Measurements from ENCODE around the gene NGDN.
"Not testable (repeated sequence)": the region's sequence is repeated elsewhere in the genome, so short reads cannot be mapped to it uniquely, and the experiment has no call there.

The NGDN gene, protein sequence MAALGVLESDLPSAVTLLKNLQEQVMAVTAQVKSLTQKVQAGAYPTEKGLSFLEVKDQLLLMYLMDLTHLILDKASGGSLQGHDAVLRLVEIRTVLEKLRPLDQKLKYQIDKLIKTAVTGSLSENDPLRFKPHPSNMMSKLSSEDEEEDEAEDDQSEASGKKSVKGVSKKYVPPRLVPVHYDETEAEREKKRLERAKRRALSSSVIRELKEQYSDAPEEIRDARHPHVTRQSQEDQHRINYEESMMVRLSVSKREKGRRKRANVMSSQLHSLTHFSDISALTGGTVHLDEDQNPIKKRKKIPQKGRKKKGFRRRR

DNA sequence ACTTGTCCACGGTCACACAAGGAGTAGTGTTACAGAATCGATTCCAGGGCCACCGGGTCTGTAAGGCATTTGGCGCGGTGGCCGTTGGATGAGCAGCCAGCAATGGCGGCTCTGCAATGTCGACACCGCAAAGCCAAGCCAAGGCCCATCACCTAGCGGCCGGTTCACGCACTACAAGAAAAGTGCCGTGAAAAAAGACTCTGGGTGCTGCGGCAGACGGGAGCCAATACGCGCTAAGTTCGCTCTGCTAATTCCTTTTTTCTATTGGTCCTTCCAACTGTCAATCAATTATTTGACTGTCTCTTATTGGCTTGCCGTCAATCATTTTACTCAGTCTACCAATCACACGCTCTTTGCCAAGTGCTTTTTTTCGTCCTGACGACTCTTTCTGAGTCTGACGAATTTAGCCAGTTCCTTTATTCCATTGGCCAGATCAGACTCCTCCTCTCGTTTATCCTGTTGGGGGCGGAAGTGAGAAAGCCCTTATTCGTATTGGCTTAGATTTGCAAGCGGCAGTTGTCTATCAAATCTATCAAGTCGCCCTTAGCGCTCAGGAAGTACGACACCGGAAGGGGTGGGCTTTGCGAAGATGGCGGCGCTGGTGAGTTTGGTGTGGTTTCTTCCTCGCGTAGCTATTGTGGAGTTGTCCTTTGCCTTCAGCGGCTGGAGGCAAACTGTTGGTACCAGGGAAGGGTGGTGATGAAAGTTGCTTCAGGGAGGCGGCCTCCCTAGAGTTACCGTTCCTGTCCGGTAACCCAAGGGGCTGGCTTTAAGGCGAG, at the start of gene NGDN:
TSS of gene NGDN (plus strand) at position 577 of the 779 bp plus-strand sequence. CDS start at position 590, 13 bp downstream.
- DNase-seq, result peak; percentile 100

DNA sequence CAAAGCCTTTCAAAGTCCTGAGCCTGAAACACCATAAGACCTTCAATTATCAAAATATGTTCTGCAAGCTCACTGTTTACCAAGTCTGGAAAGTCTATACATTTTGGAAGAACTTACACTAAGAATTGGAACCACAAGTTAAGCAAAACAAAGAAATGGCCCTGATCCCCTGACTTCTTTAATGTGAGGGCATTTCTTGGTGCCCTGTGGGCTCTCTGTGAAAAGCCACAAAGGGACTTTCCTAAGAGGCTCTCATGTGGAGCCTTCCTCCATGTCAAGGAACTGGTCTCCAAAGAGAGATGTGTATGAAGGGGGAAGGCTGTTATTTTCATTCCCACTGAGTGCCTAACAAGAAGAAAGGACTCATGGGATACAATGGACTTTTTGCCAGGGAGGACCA, 47.9 kb upstream of the NGDN start:
- no peak for DNase-seq

DNA sequence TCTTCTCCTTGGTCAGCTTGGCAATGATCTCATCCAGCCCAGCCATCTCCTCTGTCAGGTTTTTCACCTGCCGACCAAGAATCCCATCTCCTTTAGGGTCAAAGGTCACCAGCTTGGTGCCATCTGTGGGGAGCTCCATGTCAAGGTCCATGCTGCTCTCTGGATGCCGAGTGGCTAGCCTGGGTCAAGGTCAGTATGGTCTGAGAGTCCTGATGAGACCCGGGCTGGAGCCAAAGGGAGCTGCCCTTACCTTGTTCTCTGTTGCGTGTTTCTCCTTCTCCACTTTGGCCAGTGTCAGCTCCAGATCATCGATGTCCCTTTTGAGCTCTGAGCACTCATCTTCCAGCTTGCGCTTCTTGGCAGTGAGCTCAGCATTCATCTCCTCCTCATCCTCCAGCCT, 45.8 kb upstream of the NGDN start:
- no peak for DNase-seq

DNA sequence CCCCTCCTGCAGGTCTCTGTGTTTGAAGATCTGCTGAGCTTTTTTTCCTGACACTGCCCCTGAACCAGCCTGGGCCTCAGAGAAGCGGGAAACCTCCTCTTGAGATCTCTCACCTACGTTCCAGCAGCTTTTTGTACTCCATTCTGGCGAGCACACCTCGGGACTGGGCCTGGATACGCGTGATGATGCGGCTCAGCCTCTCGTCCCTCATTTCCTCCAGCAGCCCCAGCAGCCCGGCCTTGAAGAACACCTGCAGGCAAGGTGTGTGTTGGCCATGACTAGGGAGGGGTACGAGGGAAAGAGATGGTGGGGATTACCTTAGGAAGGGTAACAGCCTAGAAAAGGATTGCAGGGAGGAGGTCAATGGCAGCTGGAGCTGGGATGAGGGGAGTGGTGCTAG, 44.3 kb upstream of the NGDN start:
- DNase-seq, result no peak

DNA sequence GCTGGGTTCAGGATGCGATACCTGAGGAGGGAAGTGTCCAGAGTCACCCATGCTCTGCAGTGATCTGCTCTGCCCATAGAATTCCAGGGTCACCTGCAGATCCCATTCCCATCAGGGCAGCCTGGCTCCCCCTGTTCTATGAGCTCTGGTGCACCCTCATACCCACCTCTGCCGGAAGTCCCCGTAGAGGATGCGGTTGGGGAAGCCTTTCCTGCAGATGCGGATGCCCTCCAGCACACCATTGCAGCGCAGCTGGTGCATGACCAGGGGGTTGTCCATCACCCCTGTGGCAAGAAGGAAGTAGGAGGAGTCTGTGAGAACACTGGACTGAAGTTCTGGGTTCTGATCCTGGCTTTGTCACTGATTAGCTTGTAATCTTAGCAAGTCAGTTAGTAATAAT, 43.7 kb upstream of the NGDN start:
- not testable (repeated sequence) for DNase-seq

DNA sequence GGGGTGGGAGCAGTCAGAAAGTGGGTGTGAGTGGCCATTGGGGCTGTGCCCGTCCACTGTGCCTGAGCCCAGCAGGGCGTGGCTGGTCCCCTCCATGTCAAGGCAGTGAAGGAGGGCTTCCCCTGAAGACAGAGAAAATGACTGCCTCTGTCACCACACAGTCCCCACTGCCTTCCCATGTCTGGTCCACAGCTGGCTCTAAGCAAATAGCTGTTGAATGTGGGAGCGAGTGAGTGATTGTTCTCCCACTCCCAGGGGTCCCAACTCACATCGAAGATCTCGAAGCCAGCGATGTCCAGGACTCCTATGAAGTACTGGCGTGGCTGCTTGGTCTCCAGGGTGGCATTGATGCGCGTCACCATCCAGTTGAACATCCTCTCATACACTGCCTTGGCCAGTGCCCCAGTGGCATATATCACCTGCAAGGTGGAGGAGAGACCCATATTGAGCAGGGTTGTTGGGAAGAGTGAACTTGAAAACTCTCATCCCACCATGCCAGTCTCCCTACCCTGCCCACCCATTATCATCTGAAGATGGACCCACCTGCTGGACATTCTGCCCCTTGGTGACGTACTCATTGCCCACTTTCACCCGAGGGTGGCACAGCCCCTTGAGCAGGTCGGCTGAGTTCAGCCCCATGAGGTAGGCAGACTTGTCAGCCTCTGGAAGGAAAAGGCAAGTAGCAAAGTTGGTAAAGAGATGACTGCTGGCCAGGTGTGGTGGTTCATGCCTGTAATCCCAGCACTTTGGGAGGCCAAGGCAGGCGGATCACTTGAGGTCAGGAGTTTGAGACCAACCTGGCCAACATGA, 40.6 kb upstream of the NGDN start:
- DNase-seq, result no peak

DNA sequence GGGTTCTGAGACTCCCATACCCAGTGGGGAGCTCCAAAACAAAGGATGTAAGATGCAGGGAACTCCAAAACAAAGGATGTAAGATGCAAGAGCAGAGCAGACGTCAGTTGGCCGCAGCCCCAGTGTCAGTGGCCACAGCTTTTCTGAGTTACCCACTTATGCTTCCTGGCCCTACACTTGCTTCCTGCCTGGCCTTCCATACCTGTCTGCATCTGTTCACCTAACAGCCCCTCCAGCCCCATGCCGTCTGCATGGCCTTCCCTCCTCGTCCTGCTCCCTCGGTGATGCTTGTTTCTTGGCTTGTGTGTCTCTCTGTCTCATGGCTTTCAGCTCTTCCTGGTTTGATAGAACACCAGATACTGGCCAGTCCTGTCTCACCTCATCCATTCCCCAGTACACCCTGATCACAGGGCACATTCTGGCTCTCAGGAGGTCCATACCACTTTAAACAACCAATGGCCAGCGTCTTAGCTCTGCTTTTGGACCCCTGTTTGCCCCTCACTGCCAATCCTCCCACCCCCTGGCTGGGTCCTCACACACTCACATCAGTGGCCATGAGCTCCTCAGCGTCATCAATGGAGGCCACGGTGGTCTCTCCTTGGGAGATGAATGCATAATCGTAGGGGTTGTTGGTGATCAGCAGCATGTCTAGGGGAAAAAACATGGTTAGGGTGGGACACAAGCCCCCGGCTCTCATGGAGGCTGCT, 39.3 kb upstream of the NGDN start:
- DNase-seq, result no peak

DNA sequence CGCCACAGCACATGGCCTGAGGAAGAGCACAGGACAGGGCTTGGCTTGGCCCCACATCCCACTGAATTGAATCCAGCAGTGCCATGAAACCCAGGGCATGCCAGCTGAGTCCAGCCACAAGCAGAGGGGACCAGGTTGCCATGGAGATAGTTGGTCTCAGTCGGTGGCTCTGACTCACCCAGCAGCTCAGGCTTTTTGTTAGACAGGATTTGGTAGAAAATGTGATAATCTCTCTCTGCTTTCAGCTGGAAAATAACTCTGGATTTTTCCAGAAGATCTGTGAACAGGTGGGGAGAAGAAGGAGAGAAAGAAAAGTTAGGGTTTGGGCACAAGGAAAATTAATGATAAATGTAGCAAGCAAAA, 38.8 kb upstream of the NGDN start:
- no peak for DNase-seq

DNA sequence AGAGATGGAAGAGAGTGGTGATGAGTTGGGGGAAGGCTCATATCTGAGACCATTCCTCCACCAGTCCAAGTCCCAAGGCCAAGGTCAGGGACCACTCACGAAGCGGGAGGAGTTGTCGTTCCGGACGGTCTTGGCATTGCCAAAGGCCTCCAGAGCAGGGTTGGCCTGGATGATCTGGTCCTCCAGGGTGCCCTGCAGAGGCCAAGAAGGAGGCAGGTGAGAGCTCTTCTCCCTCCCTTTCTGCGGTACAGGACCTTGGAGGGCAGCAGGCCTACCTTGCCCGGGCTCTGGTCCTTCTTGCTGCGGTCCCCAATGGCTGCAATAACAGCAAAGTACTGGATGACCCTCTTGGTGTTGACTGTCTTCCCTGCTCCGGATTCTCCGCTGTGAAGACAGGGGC, 38.0 kb upstream of the NGDN start:
- DNase-seq, result no peak

DNA sequence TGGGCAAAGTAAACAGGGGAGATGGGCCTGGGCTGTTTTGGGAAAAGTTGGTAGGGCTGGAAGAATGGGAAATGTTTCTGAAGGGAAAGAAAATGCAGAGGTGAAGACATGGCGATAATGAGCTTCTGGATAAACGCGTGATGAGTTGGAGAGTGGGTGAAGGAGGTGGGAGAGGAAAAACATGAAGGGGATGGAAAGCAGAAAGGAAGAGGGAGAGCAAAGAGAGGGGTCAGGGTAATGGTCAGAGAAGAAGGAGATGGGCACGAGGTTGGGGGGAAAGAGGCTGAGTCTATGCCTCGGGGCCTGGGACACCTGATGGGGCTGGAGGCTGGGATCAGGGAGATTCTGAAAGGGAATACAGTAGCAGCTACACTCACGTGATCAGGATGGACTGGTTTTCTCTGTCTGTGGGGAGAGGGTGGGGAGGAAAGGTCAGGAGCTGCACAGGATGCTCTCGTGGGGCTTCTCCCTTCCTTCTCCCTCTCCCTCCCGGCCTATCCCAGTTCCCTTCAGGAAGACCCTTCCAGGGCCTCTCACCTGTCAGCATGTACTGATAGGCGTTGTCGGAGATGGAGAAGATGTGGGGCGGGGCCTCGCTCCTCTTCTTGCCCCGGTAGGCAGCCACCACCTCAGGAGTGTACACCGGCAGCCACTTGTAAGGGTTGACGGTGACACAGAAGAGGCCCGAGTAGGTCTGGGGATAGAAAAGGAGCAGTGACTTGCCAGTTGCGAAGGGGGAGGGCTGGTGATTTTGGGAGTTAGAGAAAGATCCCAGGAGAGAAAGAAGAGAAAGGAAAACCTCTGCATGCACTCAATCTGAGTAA, 37.2 kb upstream of the NGDN start:
- DNase-seq, result no peak

DNA sequence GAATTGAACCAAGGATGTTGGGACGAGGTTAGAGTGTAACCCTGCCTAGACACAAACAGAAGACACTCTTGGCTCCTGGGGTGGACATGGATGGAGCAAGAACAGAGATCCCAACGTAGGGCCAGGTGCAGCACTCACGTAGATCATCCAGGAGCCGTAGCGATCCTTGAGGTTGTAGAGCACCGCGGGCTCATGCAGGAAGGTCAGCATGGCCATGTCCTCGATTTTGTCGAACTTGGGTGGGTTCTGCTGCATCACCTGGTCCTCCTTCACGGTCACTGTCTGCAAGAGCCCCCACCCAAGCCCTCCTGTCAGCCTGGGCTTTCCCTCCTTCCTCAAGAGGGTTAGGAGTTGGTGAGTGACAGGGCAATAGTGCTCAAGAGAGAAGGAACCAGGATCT, 36.6 kb upstream of the NGDN start:
- DNase-seq, result no peak

DNA sequence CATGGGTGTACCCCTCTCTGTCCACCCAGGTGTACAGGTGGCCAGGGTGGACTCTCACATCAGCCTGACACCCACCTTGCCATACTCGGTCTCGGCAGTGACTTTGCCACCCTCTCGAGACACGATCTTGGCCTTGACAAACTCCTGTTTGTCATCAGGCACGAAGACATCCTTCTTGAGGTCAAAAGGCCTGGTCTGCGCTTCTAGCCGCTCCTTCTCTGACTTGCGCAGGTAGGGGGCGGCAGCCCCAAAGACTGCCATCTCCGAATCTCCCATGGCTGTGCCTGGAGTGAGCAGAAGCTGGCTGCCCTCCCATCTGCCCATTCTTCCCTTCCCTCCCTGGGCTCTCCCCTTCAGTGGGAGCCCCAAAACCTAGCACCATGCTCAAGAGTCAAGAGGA, 36.0 kb upstream of the NGDN start:
- DNase-seq, result no peak

DNA sequence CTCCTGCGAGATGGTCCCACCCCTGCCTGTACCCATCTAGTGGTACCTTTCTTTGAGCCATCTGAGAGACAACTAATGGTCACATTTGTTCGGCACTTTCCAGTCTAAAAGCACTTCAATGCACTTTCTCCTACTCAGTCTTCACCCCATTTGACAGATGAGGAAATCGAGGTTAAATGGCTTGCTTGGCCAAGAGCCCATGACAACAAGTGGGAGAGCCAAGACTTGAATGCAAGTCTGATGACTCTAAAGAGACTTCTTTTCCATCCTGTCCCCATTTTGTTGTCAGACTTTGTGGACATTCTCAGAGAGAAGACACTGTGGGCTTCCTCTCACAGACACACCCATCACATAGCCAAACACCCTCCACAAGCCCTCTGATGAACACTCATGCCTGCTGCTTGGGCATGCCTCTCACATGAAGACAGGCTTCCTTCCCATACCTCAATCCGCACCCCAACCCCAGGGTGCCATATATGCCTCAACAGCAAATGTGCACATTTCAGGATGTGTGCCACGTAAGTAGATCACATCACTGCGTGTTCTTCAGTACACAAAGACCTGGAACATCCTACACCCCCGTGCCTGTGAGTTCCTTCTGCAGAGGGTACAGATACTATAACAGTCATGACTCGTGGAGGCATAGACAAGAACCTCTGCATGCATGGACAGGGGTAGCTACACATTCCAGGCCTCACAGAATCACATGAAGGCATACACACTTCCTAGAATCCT, 34.8 kb upstream of the NGDN start:
- DNase-seq, result no peak

DNA sequence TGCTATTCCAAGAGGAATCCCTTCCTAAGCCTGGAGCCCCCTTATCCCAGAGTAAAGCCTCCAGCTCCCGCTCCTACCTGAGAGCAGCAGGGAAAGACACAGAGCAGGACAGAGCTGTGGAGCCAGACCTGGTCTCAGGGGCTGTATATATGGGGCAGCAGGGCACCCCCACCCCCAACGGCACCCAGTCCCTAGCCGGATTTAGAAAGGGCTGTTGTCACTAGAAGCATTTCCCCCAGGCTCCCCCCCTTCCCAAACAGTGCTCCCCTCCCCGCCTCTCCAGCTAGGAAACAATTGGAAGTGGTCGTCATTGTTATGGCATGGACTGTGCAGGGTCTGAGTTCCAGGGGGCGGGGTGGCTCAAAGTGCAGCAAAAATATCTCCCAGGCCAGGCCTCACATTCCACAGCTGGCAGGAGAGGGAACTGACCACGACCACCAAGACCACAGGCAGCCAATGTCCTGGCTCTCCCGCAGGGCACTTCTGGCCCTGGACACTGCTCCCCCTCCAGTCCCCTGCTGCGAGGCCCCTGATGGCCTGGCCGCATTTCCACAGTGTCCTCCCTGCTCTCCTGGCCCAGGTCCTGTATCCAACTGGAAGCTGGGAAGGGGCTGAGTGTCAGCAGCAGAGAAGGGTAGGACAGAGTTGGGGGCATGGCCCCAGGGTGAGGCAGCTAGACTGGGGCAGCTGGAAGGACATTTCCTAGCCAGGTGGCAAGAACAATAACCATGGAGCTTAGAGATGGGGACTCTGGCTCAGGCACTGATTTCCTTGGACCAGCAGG, 33.8 kb upstream of the NGDN start, which contains the start of gene MYH7:
TSS of gene MYH7 (minus strand) at position 118 of the 784 bp plus-strand sequence. CDS start 1,928 bp downstream, outside the sequence.
- DNase-seq, result no peak

DNA sequence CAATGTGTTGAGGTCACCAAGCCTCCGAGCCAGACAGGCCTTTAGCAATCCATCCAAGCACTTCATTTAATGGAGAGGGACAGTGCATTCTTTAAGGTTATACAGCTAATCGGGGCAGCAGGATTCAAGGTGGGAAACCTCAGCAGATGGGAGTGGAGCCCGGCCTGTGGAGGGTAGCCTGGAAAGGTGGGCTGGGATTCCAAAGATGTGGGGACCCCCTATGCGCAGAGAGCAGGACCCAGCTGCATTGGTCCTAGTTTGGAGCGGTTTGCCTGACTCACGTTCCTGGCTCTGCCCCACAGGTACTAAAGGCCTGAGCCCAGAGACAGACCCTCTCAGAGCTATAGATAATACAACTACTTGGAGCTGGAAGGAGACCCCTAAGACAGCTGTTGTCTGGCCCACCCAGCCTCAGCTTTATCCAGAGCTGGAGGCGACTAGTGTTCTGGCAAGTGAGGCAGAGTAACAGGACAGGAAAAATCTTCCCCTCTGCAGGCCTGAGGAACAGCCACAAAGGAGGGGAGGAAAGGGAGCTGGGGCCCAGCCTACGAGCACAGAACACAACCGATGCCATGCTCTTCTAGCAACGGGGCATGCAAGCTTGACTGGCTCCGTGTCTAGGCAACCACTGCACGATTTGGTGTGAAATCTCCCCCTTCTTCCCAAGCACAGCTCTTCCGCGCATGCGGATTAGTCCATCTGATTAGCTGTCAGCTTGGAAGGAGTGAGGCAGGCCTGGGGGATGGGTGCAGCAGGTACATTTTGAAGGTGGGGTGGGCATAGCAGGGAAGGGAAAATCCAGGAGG, 33.0 kb upstream of the NGDN start:
- DNase-seq, result no peak

DNA sequence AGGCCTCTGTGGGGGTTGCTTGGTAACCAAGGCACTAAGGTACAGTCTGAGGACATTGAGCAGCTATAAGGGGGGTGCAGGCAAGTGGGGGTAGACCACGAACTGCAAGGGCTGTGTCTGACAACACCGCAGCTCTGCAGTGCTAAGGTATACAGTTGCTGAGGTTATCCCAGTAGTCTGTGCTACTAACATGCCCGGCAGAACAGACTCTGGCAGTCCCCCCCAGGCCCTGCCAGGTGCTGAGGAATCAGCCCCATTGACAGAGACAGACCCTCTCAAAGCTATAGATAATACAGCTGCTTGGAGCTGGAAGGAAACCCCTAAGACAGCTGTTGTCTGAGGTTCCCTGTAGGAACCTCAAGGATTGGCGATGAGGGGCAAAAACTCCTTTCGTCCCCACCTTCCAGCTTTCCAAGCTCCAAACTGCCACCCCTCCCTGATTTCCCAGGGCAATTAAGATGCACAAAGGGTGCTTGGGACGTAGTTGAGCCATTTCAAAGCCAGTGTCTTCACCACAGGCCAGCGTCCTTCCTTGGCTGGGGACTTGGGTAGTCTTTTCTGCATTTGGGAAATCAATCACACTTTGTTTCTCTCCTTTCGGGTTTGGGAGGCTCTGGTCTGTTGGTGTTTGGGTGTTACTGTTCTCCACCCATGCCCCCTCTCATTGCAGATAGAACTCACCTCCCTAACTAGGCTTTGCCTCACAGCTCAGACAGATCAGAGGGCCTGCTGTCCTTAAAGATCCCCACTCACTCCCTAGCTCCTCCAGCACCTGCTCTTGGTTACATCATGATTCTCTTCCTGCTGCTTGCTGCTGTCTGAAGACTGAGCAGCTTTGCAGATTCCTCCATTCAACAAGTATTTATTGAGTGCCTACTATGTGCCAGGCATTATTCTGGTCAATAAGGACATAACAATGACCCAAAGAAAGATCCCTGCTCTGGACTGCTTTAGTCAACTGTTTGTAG, 32.1 kb upstream of the NGDN start:
- no peak for DNase-seq

DNA sequence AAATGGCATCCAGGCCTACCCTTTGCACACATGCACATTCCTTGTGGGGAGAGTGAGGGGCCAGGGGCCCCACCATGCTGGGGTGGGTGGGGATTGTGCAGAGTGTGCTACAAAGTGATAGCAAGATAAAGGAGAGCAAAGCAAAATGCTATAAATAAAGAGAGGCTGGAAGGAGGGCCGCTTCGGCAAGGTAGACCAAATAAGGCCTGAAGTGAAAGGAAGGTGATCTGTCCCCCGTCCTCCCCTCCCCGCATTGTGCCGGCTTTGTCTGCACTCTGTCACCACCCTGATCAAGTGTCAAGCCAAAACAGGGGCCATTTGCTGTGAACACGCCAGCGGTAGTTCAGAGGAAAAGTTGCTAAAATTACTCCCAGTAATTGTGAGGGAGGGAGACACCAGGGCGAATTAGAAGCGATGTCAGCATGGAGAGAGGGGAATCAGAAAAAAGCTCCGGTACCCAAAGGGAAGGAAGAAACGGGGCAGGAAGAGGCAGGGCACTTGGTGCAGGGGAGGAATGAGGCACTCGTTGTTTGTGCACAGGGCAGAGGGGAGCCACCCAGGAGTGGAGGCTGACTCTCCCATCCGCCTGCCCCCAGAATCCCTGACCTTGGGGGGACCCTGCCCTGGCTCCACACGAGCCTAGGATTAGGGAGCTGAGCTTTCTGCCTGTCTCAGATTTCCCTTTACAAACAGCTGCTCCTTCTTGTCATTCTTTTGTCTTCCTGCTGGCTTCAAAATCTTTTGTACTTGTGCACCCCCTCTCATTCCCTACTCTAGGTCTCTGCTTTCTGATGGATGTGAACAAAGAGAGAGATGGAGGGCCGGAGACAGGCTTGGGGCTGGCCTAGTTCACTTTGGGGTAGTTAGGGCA, 31.2 kb upstream of the NGDN start:
- no peak for DNase-seq

Data from NCI-H2171 (cell line).